Astrocyte of the cerebellum (primary cell): ENCODE results near the gene MED8.

ENCODE experiments used
- DNase-seq: peaks from one replicate; pipeline ENCODE4 v3.0.0-alpha.2; 2011; ENCODE audit warnings: low read depth
- H3K4me3 ChIP-seq: 2 replicates; pipeline ENCODE4 v1.5.1; 2011; ENCODE audit warnings: mild to moderate bottlenecking, low read depth, low read length, moderate library complexity
- CTCF ChIP-seq: IDR thresholded peaks from 2 replicates; pipeline ENCODE4 v1.5.1; 2012; ENCODE audit warnings: low read length, low read depth, moderate library complexity, mild to moderate bottlenecking; ENCODE audit errors: missing control alignments
- in situ Hi-C: cut with HindIII; loops from 2 replicates; pipeline ENCODE4 v1.10.0; 2017; ENCODE audit warnings: low sequenced_read_pairs

MED8 gene

DNA sequence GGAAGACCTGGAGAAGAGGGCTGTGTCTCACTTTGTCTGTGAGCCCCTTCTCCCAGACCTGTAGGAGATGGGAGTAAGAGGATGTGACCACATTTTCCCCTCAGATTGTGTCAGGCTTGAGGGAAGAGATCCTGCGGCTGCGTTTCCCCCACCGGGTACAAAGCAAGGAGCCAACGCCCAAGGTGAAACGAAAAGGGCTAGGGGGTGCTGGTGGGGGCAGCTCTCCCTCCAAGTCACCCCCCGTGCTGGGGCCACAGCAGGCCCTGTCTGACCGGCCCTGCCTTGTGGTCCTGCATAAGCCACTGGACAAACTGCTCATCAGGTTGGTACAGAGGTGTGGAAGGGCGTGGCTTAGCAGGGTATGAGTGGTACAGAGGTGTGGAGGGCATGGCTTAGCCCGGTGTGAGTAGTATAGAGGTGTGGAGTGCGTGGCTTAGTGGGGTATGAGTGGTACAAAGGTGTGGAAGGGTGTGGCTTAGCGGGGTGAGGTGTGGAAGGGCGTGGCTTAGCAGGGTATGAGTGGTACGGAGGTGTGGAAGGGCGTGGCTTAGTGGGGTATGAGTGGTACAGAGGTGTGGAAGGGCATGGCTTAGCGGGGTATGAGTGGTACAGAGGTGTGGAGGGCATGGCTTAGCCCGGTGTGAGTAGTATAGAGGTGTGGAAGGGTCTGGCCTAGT, 33.5 kb upstream of the MED8 start:
- in situ Hi-C loops, result no loop called here
- no peak overlapping the region for H3K4me3 ChIP-seq
- DNase-seq, result no peak
- no peak for TF ChIP-seq CTCF

- TF ChIP-seq CTCF, result no peak
- DNase-seq, result no peak
- H3K4me3 ChIP-seq, result no peak overlapping the region
- in situ Hi-C loops, result no loop called here
Measured at GRCh38 chr1:43421976-43422750, 32.6 kb upstream of the MED8 start.

GRCh38 chr1:43421396-43421795, 31.8 kb upstream of the MED8 start:
- in situ Hi-C loops, result no loop called here
- no peak for TF ChIP-seq CTCF
- no peak overlapping the region for H3K4me3 ChIP-seq
- DNase-seq, result no peak

DNA sequence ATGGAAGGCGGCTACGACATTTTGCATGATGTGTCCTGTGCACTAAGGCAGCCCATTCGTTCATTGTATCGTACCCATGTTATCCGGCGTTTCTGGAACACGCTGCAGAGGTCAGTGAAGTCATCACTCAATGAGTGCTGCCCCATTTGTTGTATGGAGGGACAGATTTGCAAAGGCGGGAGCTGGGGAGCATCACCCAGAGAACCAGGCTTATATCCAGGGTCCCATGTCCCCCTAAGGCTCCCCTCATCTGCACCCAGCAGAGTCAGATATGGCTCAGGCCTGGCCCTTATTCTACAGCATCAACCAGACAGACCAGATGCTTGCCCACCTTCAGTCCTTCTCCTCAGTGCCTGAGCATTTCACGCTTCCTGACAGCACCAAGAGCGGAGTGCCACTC, 31.3 kb upstream of the MED8 start:
- no peak for TF ChIP-seq CTCF
- no peak for DNase-seq
- in situ Hi-C loops, result no loop called here
- H3K4me3 ChIP-seq, result no peak overlapping the region

DNA sequence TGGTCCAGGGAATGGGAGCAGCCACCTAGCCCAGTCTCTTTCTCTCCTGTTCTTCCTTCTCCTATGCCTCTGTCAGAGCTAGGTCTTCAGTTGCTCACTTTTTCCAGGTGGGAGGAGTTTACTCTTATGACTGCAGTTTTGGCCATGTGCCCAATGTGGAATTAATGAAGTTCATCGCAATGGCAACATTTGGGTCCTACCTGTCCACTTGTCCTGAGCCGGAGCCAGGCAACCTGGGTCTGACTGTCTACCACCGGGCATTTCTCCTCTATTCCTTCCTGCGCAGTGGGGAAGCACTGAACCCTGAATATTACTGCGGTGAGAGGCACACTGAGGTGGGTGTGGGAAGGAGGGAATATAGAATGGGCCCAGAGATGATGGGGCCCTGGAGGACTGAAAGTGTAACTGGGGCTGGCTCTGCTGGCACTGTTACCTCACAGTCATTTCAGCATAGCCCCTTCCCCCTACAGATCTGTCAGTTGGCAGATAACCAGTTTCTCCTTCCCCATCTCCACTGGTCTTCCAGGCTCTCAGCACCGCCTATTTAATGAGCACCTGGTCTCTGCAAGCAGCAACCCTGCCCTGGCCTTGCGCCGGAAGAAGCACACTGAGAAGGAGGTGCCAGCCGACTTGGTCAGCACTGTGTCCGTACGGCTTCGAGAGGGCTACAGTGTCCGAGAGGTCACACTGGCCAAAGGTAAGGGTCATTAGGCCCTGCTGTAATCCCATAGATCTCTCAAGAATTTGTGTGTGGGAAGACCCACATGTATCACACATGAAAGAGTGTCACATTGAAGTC, 30.2 kb upstream of the MED8 start:
- H3K4me3 ChIP-seq, result no peak overlapping the region
- DNase-seq, result no peak
- in situ Hi-C loops, result no loop called here
- TF ChIP-seq CTCF, result no peak

GRCh38 chr1:43418858-43419257, 29.3 kb upstream of the MED8 start:
- in situ Hi-C loops, result no loop called here
- TF ChIP-seq CTCF, result no peak
- DNase-seq, result no peak
- H3K4me3 ChIP-seq, result no peak overlapping the region
